HEK293 (cell line): ENCODE data around the gene TTC7B.

Experiments used
- CTCF ChIA-PET: fragments of 350-600 bp; formaldehyde crosslinking; extraction: SDS; loops from one replicate; lab custom pipeline; 2021; ENCODE audit warnings: antibody characterized with exemption; lab: Yijun Ruan, JAX
- POLR2A ChIA-PET: fragments of 300-600 bp; formaldehyde crosslinking; extraction: SDS; loops from one replicate; lab custom pipeline; 2020; ENCODE audit warnings: antibody characterized with exemption, inconsistent platforms; lab: Yijun Ruan, JAX
- H3K27ac ChIP-seq: fragments of 200-500 bp; sonication (Bioruptor generic); 2 replicates; pipeline ENCODE4 v1.5.1; 2014; ENCODE audit warnings: low read depth, low read length, control low read depth, inconsistent platforms; ENCODE audit errors: extremely low read depth
- H3K36me3 ChIP-seq, 2 experiments: fragments of 200-500 bp in 1 of 2; sonication (Bioruptor generic) in 1 of 2; 1 replicate in 1 of 2; 2 replicates in 1 of 2; pipeline ENCODE4 v1.5.1; 2014 to 2017; ENCODE audit warnings: inconsistent platforms in 2 of 2, low read length in 2 of 2; ENCODE audit not compliant: control insufficient read depth in 2 of 2, insufficient read depth in 1 of 2
- H3K4me1 ChIP-seq: fragments of 200-500 bp; sonication (Bioruptor generic); 2 replicates; pipeline ENCODE4 v1.5.1; 2014; ENCODE audit warnings: mild to moderate bottlenecking, low read length, inconsistent platforms; ENCODE audit not compliant: control insufficient read depth, insufficient read depth
- H3K4me3 ChIP-seq: 2 replicates; pipeline ENCODE4 v1.5.1; 2011; ENCODE audit warnings: low read depth, mild to moderate bottlenecking, control low read depth, low read length, moderate library complexity
- H3K9me3 ChIP-seq: fragments of 200-500 bp; sonication (Bioruptor generic); 2 replicates; pipeline ENCODE4 v1.5.1; 2014; ENCODE audit warnings: low read depth, low read length, inconsistent platforms; ENCODE audit not compliant: control insufficient read depth, insufficient read depth
- CTCF ChIP-seq: fragments of 450-650 bp; formaldehyde crosslinking; IDR thresholded peaks from 2 replicates; pipeline ENCODE4 v1.5.1; 2016; ENCODE audit warnings: missing biosample characterization, missing genetic modification characterization
- GFI1B ChIP-seq: fragments of 450-650 bp; formaldehyde crosslinking; IDR thresholded peaks from 2 replicates; pipeline ENCODE4 v1.5.1; 2016; ENCODE audit warnings: missing biosample characterization, missing genetic modification characterization
- KLF10 ChIP-seq: fragments of 450-650 bp; IDR thresholded peaks from 2 replicates; pipeline ENCODE4 v1.5.1; 2018; ENCODE audit warnings: missing biosample characterization, mild to moderate bottlenecking, missing genetic modification characterization
- KLF16 ChIP-seq: fragments of 450-650 bp; formaldehyde crosslinking; IDR thresholded peaks from 2 replicates; pipeline ENCODE4 v1.5.1; 2017; ENCODE audit warnings: missing biosample characterization, missing genetic modification characterization
- KLF8 ChIP-seq: fragments of 450-650 bp; formaldehyde crosslinking; IDR thresholded peaks from 2 replicates; pipeline ENCODE4 v1.5.1; 2016; ENCODE audit warnings: missing biosample characterization, missing genetic modification characterization
- SP7 ChIP-seq: fragments of 450-650 bp; formaldehyde crosslinking; IDR thresholded peaks from 2 replicates; pipeline ENCODE4 v1.5.1; 2016; ENCODE audit warnings: missing biosample characterization, missing genetic modification characterization
- TSHZ1 ChIP-seq: fragments of 450-650 bp; formaldehyde crosslinking; IDR thresholded peaks from 2 replicates; pipeline ENCODE4 v1.5.1; 2016; ENCODE audit warnings: missing biosample characterization, missing genetic modification characterization, borderline replicate concordance
- ZBTB17 ChIP-seq: fragments of 450-650 bp; formaldehyde crosslinking; IDR thresholded peaks from 2 replicates; pipeline ENCODE4 v1.5.1; 2016; ENCODE audit warnings: missing biosample characterization, missing genetic modification characterization
- ZBTB21 ChIP-seq: fragments of 450-650 bp; formaldehyde crosslinking; IDR thresholded peaks from 2 replicates; pipeline ENCODE4 v1.5.1; 2017; ENCODE audit warnings: missing biosample characterization, missing genetic modification characterization
- ZBTB48 ChIP-seq: fragments of 450-650 bp; formaldehyde crosslinking; IDR thresholded peaks from 2 replicates; pipeline ENCODE4 v1.5.1; 2016; ENCODE audit warnings: missing biosample characterization, missing genetic modification characterization
- ZFP69B ChIP-seq: fragments of 450-650 bp; formaldehyde crosslinking; IDR thresholded peaks from 2 replicates; pipeline ENCODE4 v1.5.1; 2016; ENCODE audit warnings: missing biosample characterization, missing genetic modification characterization
- ZNF121 ChIP-seq: fragments of 450-650 bp; formaldehyde crosslinking; IDR thresholded peaks from 2 replicates; pipeline ENCODE4 v1.5.1; 2016; ENCODE audit warnings: missing biosample characterization, missing genetic modification characterization
- ZNF148 ChIP-seq: fragments of 450-650 bp; formaldehyde crosslinking; IDR thresholded peaks from 2 replicates; pipeline ENCODE4 v1.5.0; 2017; ENCODE audit warnings: missing biosample characterization, missing genetic modification characterization, borderline replicate concordance
- ZNF175 ChIP-seq: fragments of 450-650 bp; formaldehyde crosslinking; IDR thresholded peaks from 2 replicates; pipeline ENCODE4 v1.5.1; 2016; ENCODE audit warnings: missing biosample characterization, missing genetic modification characterization
- ZNF214 ChIP-seq: fragments of 450-650 bp; formaldehyde crosslinking; IDR thresholded peaks from 2 replicates; pipeline ENCODE4 v1.5.1; 2017; ENCODE audit warnings: missing biosample characterization, mild to moderate bottlenecking, missing genetic modification characterization, borderline replicate concordance
- ZNF26 ChIP-seq: fragments of 450-650 bp; formaldehyde crosslinking; IDR thresholded peaks from 2 replicates; pipeline ENCODE4 v1.5.1; 2016; ENCODE audit warnings: missing biosample characterization, missing genetic modification characterization
- ZNF280D ChIP-seq: fragments of 450-650 bp; formaldehyde crosslinking; IDR thresholded peaks from 2 replicates; pipeline ENCODE4 v1.5.1; 2016; ENCODE audit warnings: missing biosample characterization, missing genetic modification characterization
- ZNF335 ChIP-seq: fragments of 450-650 bp; formaldehyde crosslinking; conservative IDR thresholded peaks from 2 replicates; pipeline ENCODE4 v1.5.1; 2016; ENCODE audit warnings: missing biosample characterization, missing genetic modification characterization
- ZNF423 ChIP-seq: fragments of 450-650 bp; formaldehyde crosslinking; IDR thresholded peaks from 2 replicates; pipeline ENCODE4 v1.5.1; 2016; ENCODE audit warnings: missing biosample characterization, missing genetic modification characterization
- ZNF449 ChIP-seq: fragments of 450-650 bp; formaldehyde crosslinking; IDR thresholded peaks from 2 replicates; pipeline ENCODE4 v1.5.1; 2017; ENCODE audit warnings: missing biosample characterization, mild to moderate bottlenecking, missing genetic modification characterization, moderate library complexity
- ZNF501 ChIP-seq: fragments of 450-650 bp; formaldehyde crosslinking; IDR thresholded peaks from 2 replicates; pipeline ENCODE4 v1.5.1; 2016; ENCODE audit warnings: missing biosample characterization, missing genetic modification characterization
- ZNF510 ChIP-seq: fragments of 450-650 bp; formaldehyde crosslinking; IDR thresholded peaks from 2 replicates; pipeline ENCODE4 v1.5.1; 2018; ENCODE audit warnings: mild to moderate bottlenecking, missing genetic modification characterization, missing biosample characterization; ENCODE audit not compliant: insufficient replicate concordance
- ZNF600 ChIP-seq: fragments of 450-650 bp; formaldehyde crosslinking; IDR thresholded peaks from 2 replicates; pipeline ENCODE4 v1.5.1; 2016; ENCODE audit warnings: missing biosample characterization, missing genetic modification characterization
- ZNF658 ChIP-seq: fragments of 450-650 bp; formaldehyde crosslinking; IDR thresholded peaks from 2 replicates; pipeline ENCODE4; 2016; ENCODE audit warnings: missing biosample characterization, missing genetic modification characterization

The TTC7B gene

GRCh38 chr14:90827919-90828610 lies 11.8 kb upstream of the TTC7B start:
- H3K36me3 ChIP-seq = no peaks in the 10 kb centered on the region
- no peak overlapping the region; the same call in 1 of the 2 replicates for H3K27ac ChIP-seq
- H3K4me3 ChIP-seq = peak overlapping the region; percentile 22
- CTCF ChIA-PET = interaction anchor here (0.6 kb wide), 2 partner anchors 164 to 334 kb away, joined by 3 to 5 read pairs; no protein-coding TSS in a partner anchor
- no peaks in the 10 kb centered on the region for H3K9me3 ChIP-seq
- H3K4me1 ChIP-seq = peaks cover 5% of the 10 kb centered on the region
- POLR2A ChIA-PET = no interaction called here
- no peak for TF ChIP-seq KLF16 (tag by site-specific recombination)
- TF ChIP-seq TSHZ1 = no peak
- TF ChIP-seq ZNF449 = no peak
- no peak for TF ChIP-seq ZNF423 (tag by site-specific recombination)
- TF ChIP-seq ZNF280D = no peak
- TF ChIP-seq KLF8 (tag by site-specific recombination) = peak; percentile 95
- no peak for TF ChIP-seq ZNF26 (tag by site-specific recombination)
- TF ChIP-seq ZNF214 (tag by site-specific recombination) = no peak
- peak; percentile 86 for TF ChIP-seq ZNF501
- TF ChIP-seq ZFP69B = peak; percentile 72; the same call in 1 of the 2 replicates
- TF ChIP-seq ZNF175 (tag by site-specific recombination) = no peak
- no peak for TF ChIP-seq ZNF148 (tag by site-specific recombination)
- peak; percentile 70 for TF ChIP-seq ZNF600 (tag by site-specific recombination)
- peak; percentile 51; the same call in 1 of the 2 replicates for TF ChIP-seq ZBTB48
- TF ChIP-seq CTCF (tag by site-specific recombination) = no peak
- peak; percentile 59; the same call in 1 of the 2 replicates for TF ChIP-seq SP7 (tag by site-specific recombination)
- peak; percentile 74 for TF ChIP-seq ZBTB17 (tag by site-specific recombination)
- TF ChIP-seq ZNF335 (tag by site-specific recombination) = peak; percentile 63
- TF ChIP-seq ZNF510 (tag by site-specific recombination) = no peak
- no peak for TF ChIP-seq GFI1B
- TF ChIP-seq KLF10 (tag by site-specific recombination) = peak; percentile 90
- TF ChIP-seq ZBTB21 = no peak
- TF ChIP-seq ZNF658 (tag by site-specific recombination) = no peak
- TF ChIP-seq ZNF121 (tag by site-specific recombination) = no peak
